GM19035 (cell line): ENCODE data around the gene TMEM17.

Experiments used
- ATAC-seq: cut with Tn5 transposase; IDR thresholded peaks from one replicate; pipeline ENCODE4 v1.9.1; 2021; ENCODE audit not compliant: unreplicated experiment

The TMEM17 gene

DNA sequence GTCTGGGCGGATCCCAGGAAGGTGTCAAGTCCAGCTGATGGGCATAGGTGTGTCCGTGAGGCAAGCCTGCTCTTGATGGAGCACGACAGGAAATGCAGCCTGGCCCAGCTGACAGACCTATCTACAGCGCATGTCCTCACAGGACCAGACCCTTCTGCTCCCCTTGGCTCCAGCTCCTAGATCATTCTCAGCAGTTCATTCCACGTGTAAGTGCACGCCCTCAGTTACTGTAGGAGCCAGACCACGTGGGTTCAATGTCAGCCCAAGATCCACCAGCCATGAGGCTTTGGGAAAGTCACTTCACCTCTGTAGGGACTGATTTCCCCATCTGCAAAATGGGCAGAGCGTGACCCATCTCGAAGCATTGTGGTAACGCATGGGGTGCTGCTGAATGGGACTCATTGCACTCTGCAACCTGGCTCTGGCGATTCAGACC is 47.8 kb downstream of the TMEM17 start:
- ATAC-seq, result no peak

DNA sequence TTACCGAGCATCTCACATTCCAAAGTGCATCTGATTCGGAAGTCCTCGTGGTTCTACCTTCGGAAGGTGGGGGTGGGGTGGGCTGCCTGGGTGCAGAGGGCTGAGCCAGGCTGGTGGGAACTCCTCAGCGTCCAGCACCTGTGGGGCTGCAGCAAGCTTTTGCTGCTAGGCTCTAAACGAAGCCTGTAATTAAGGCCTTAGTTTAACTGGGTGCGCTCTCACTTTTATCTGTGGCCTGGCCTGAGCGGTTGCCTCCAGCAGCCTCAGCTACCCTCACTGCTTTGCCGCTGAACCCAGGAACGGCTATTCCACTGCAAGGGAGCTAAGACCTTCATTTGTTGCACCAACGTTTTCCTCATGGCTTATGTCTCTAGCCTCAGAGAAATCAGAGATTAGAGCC is 48.4 kb downstream of the TMEM17 start:
- no peak for ATAC-seq

DNA sequence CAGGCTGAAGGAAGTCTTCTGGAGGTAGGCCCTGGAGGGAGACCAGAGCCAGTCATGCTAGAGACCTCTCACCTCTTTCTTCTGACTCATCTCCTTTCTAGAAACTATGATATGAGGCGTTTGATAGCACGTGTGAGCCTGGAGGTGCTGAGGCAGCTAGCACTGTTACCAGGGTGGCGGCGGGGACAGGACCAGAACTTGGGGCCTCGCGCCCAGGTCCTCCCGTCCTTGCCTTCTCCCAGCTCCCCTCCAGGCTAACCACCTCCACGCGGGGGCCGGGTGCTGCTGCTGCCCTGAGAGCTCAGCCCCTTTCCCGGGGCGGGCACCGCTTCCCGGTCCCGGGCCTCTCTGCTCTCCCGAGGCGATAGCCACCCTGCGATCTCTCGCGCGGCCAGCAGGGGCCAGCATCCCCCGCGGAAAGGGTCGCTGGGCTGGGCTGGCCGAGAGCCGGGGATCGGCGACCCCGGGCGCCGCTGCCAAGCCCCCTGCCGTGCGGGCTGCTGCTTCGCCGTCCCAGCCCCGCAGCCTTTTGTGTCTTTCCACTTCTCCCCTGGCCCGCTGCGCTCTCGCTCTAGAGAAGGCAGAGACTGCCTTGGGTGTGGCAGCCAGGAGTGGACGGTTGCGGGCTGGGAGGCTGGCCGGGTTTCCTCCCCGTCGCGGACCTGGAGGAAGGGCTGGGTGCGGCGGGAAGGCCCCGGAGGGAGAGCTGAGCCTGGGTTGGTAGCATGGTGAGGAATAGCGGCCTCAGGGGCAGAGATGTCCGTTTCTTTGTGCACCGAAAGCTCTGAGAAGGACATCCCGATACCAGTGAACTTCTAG is 49.1 kb downstream of the TMEM17 start:
- ATAC-seq, result peak; percentile 95

DNA sequence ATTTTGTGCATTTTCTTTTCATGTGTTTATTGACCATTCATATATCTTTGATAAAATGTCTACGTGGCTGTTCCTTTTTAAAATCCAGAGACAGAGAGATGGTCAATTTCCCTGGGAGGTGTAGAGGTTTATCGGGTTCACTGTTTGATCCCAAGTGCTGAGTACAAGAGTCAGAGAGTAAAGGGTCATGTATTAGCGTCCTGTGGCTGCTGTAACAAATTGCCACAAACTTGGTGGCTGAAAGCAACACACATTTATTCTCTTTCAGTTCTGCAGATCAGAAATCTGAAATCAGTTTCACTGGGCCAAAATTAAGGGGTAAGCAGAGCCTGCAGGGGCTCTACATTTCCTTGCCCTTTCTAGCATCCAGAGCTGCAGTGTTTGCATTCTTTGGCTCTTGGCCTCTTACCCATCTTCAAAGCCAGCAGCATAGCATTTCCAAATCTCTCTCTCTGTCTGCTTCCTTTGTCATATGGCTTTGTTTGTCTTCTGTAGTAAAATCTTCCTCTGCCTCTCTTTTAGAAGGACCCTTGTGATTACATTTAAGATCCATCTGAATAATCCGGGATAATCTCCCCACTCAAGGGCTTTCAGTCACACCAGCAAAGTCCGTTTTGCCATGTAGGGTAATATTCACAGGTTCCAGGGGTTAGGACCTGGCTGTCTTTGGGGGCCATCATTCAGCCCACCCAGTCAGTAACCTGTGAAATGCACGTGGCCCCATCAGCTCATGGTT is 49.9 kb downstream of the TMEM17 start:
- no peak for ATAC-seq

DNA sequence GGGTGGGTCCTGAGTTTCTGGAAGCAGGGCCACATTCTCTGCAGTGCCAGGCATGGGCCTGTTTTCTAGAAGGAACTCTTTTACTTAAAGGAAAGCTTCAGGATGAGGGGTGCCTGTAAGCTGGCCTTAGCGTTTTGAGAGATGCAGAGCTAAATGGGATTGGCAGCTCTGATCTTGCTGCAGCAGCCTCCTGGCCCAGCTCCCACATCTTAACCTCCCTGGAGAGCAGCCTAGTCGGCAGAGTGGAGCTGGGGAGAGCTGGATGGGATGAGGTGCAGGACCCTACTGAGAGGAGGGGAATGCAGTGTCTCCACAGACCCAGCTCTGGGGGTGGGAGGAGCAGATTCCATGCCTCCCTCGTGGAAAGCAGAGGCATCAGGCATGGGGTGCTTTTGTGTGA is 52.0 kb downstream of the TMEM17 start:
- no peak for ATAC-seq

DNA sequence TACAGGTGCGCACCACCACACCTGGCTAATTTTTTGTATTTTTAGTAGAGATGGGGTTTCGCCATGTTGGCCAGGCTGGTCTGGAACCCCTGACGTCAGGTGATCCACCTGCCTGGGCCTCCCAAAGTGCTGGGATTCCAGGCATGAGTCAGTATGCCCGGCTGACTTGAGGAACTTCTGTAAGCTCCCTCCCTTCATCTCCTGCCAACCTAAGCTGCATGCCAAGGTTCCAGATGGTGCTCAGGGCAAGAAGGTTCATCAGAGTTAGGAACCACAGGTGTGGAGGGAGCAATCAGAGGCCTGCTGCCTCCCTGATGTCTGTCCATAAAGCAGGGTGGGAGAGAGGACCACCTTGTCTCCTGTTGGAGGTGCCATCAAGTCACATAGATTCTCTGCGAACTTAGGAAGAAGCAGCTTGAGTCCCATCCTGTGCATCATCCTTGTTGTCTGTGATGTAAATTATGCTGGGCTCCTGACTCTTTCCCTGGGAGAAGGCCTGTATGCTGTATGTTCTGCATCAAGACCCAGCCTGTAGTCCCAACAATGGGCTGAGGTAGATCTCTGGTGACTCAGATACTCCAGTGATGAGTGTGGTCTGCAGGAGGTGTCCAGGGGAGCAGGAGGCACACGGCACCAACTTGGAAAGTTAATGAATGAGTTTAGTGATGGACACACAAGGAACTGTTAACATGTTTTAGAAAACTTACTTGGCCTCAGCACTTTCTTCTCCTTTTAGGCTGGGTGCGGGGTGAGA is 53.1 kb downstream of the TMEM17 start:
- no peak for ATAC-seq

DNA sequence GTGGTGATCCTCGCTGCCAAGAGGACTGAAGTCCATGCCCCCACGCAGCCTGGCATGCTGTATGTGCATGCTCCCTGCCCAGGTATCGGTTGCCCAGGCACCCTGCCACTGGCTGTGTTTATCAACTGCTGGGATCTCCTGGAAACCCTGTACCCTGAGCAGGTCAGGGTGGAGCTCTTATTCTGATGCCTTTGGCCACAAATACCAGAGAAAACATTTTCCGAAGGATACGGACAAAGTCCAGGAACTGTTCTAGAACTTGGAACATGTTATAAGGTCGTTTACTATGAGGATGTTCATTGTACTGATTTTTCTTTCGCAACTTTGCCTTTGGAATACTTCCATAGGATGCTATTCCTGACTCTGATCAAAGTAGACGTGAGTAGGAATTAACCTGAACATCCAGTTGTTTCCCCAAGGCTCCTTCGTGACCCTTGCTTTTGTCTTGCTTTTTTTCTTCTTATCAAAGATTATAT is 55.2 kb downstream of the TMEM17 start:
- no peak for ATAC-seq
